SK-N-MC (cell line): ENCODE results near the gene ZNF773.
"Not testable (repeated sequence)": the region's sequence is repeated elsewhere in the genome, so short reads cannot be mapped to it uniquely, and the experiment has no call there.

Experiments
- DNase-seq: peaks from one replicate; pipeline ENCODE4 v3.0.0-alpha.2; 2011; ENCODE audit warnings: low read depth, low spot score
- H3K27ac ChIP-seq: fragments of 200-600 bp; sonication (generic); 2 replicates; pipeline ENCODE4 v1.5.1; 2016; ENCODE audit warnings: mixed run types
- H3K36me3 ChIP-seq: fragments of 200-600 bp; sonication (generic); 2 replicates; pipeline ENCODE4 v1.6.1; 2017; ENCODE audit warnings: antibody characterized with exemption, low read length, mixed read lengths; ENCODE audit not compliant: insufficient read depth
- H3K4me3 ChIP-seq: fragments of 200-600 bp; sonication (generic); 2 replicates; pipeline ENCODE4 v1.5.1; 2016
- H3K9ac ChIP-seq: fragments of 200-600 bp; sonication (generic); 2 replicates; pipeline ENCODE4 v1.8.0; 2017; ENCODE audit warnings: mixed run types, mixed read lengths; ENCODE audit not compliant: insufficient read length
- H3K9me3 ChIP-seq: fragments of 200-600 bp; sonication (generic); 2 replicates; pipeline ENCODE4 v1.6.1; 2017; ENCODE audit warnings: low read depth, mild to moderate bottlenecking, antibody characterized with exemption, low read length, moderate library complexity, mixed read lengths
- EZH2 ChIP-seq: fragments of 200-600 bp; sonication (generic); IDR thresholded peaks from one replicate; pipeline ENCODE4 v1.6.1; 2017; ENCODE audit warnings: antibody characterized with exemption
- FOXP2 ChIP-seq: optimal IDR thresholded peaks from 2 replicates; pipeline ENCODE3; 2011; ENCODE audit warnings: mild to moderate bottlenecking, moderate library complexity; ENCODE audit not compliant: insufficient read depth; ENCODE audit errors: extremely low read length, control extremely low read depth
- POLR2AphosphoS5 ChIP-seq: IDR thresholded peaks from 2 replicates; pipeline ENCODE4 v1.6.1; 2012; ENCODE audit warnings: mild to moderate bottlenecking, low read depth, low read length, borderline replicate concordance

Gene ZNF773

DNA sequence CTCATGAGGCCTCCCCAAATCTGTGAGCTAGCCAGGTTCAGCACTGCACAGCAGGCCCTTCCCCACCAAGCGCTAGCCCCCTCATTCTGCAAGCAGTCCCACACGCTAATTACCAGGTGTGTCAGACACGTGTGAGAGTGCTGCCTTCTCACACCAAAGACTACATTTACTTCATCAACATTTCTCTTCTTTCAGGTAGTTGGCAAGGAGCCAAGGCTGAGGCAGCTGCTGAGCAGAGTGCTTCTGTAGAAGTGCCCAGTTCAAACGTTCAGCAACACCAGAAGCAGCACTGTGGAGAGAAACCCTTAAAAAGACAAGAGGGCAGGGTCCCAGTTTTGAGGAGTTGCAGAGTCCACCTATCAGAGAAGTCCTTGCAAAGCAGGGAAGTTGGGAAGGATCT, 6.4 kb downstream of the ZNF773 start:
- H3K4me3 ChIP-seq = no peak overlapping the region
- TF ChIP-seq EZH2 = no peak
- TF ChIP-seq FOXP2 = no peak

DNA sequence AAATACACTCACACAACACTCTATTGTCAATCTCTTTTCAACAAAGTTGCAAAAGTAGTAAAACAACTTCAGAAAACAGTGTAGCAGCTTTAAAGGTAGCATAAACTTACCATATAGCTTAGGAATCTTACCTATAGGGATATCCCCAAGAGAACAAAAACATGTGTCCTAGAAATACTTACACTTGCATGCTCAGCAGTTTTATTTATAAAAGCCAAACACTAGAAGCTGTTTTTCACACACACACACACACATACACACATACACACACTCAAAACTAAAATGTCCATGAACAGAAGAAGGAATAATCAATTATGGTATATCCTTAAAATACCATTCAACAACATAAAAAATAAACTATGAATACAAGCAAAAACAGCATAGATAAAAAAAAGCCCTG, 11.7 kb downstream of the ZNF773 start:
- DNase-seq = no peak
- Histone ChIP-seq H3K9ac (no peak overlapping the region), H3K9me3 (no peaks in the 10 kb centered on the region), H3K36me3 (peaks cover 44% of the 10 kb centered on the region), H3K4me3 (no peak overlapping the region), H3K27ac (no peak overlapping the region)
- TF ChIP-seq EZH2 (no peak), FOXP2 (no peak), POLR2AphosphoS5 (no peak)

More for the DNA sequence above, 6.4 kb downstream of the ZNF773 start:
- no peaks in the 10 kb centered on the region for H3K9me3 ChIP-seq
- DNase-seq = no peak
- H3K9ac ChIP-seq = no peak overlapping the region
- no peak overlapping the region for H3K27ac ChIP-seq
- H3K36me3 ChIP-seq = peaks cover 63% of the 10 kb centered on the region

DNA sequence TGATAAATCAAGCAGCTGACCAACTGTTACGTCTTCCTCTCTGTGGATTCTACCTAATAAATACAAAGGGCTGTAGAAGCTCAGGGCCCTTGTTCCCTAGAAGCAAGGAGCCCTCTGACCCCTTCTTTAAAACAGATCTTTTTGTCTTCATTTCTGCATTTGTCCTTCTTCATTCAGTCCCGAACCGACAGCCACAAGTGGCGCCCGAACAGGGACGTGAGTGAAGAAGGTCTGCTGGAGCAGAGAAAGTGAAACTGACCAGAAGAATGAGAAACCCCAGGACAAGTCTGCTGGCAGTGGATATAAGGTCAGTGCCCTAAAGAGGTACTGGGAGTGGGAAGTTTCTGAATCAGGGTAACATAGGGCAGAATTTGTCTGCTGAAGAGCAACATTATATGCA, 13.1 kb downstream of the ZNF773 start:
- no peak for DNase-seq
- no peak overlapping the region for H3K9ac ChIP-seq
- H3K4me3 ChIP-seq = no peak overlapping the region
- H3K27ac ChIP-seq = no peak overlapping the region
- TF ChIP-seq POLR2AphosphoS5 = no peak
- TF ChIP-seq FOXP2 = no peak
- no peak for TF ChIP-seq EZH2
- H3K36me3 ChIP-seq = peaks cover 32% of the 10 kb centered on the region; the same call in 1 of the 2 replicates
- no peaks in the 10 kb centered on the region for H3K9me3 ChIP-seq

DNA sequence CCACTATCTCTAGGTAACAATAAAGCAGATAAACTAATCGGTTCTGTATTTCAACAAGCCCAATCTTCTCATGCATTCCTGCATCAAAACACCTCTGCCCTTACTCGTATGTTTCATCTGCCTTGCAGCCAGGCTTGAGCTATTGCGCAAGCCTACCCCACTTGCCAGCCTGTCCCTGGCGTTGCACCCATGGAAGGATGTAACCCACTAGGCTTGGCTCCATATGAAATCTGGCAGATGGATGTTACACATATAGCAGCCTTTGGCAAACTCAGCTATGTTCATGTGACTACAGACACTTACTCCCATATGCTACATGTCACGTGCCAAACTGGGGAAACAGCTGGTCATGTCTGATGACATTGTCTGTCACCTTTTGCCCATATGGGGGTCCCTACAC, 15.5 kb downstream of the ZNF773 start:
- Histone ChIP-seq H3K36me3 (peaks cover 22% of the 10 kb centered on the region; the same call in 1 of the 2 replicates), H3K9me3 (no peaks in the 10 kb centered on the region), H3K9ac (no peak overlapping the region), H3K27ac (no peak overlapping the region), H3K4me3 (no peak overlapping the region)
- no peak for DNase-seq
- TF ChIP-seq EZH2 (no peak), POLR2AphosphoS5 (no peak), FOXP2 (no peak)

DNA sequence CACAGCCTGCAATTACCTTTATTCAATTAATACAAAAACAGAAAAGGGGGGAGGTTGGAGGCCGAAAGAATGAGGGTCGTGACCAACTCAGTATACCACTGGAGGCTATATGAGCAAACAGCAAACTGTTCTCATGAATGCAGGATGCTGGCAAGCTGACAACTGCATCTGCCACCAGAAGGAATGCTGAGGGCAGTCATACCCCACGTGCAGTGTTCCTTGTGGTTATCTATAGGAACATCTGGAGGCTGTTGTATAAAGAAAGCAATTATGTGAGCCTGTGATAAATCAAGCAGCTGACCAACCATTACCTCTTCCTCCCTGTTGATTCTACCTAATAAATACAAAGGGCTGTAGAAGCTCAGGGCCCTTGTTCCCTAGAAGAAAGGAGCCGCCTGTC, 18.3 kb downstream of the ZNF773 start:
- not testable (repeated sequence) for H3K9ac ChIP-seq, DNase-seq, H3K27ac ChIP-seq, H3K4me3 ChIP-seq, H3K9me3 ChIP-seq
- H3K36me3 ChIP-seq = peaks cover 22% of the 10 kb centered on the region; the same call in 1 of the 2 replicates

DNA sequence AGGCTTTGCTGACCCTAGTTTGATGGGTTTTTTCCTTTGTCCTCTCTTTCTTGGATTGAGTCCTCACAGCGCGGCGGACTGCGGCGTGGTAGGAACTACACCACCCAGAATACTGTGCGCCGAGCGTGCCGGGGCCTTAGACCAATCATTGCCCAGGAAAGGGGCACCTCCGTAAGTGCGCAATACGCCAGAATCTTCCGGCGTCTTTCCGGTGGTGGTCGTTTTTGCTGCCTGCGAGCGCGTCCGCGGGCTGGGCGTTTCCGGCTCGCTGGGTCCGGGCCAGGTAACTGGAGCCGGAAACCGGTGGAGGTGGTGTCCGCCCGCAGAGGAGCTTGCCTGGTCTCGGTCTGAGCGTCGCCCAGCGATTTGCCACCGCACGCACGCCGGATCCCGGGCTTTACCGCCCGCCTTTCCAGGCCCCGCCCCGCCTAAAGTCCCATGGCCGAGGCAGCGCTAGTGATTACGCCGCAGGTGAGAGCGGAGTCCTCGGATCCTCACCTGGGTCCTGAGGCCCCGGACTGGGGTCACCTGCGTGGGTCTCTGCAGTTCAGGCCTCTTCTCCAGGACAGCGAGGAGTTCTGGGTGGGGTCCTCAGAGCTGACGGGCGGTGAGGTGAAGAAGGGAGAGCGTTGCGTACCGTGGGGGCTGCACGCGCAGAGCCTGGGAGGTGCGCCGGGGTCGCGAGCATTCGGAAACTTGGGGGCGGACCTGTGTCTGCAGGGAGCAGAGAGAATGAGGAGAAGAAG, 27.6 kb downstream of the ZNF773 start, which contains the start of gene ZNF549:
TSS of gene ZNF549 (plus strand) at position 221 of the 746 bp plus-strand sequence. CDS start at position 439, 218 bp downstream.
- Histone ChIP-seq H3K9me3 (peaks cover 2% of the 10 kb centered on the region; the same call in 1 of the 2 replicates), H3K9ac (peak within 1 kb of the TSS; percentile 84), H3K27ac (no peak within 1 kb of the TSS), H3K36me3 (peaks cover 20% of the 10 kb centered on the region), H3K4me3 (peak within 1 kb of the TSS; percentile 88)
- TF ChIP-seq EZH2 (no peak), POLR2AphosphoS5 (peak; percentile 70)
- DNase-seq = peak; percentile 66

DNA sequence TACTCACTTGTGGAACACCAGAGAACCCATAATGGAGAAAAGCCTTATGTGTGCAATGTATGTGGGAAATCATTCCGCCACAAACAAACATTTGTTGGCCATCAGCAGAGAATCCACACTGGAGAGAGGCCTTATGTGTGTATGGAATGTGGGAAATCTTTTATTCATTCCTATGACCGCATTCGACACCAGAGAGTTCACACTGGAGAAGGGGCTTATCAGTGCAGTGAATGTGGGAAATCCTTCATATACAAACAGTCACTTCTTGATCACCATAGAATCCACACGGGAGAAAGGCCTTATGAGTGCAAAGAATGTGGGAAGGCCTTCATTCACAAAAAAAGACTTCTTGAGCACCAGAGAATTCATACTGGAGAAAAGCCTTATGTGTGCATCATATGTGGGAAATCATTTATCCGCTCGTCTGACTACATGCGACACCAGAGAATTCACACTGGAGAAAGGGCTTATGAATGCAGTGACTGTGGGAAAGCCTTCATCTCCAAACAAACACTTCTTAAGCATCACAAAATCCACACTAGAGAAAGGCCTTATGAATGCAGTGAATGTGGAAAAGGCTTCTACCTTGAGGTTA, 38.3 kb downstream of the ZNF773 start:
- DNase-seq = no peak
- TF ChIP-seq EZH2 = no peak
- H3K27ac ChIP-seq = no peak overlapping the region
- peaks cover 89% of the 10 kb centered on the region for H3K36me3 ChIP-seq
- H3K4me3 ChIP-seq = no peak overlapping the region
- no peak overlapping the region for H3K9ac ChIP-seq
- peaks cover 52% of the 10 kb centered on the region for H3K9me3 ChIP-seq

DNA sequence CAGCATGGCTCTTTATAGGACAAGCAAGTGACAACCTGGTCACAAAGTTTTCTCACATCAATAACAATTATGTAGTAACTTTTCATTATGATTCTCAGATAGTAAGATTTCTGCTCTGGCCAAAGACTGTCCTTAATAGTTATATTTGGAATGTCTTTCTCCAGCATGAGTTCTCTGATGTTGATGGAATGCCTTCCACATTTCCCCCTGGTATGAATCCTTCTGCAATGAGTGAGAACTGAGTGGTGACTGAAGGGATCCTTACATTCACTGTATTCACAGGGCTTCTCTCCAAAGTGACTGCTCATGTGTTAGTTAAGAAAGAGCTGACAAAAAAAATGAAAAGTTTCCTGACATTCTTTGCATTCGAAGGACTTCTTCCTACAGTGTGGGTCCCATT, 46.8 kb downstream of the ZNF773 start:
- Histone ChIP-seq H3K36me3 (peaks cover 100% of the 10 kb centered on the region), H3K9me3 (peaks cover 51% of the 10 kb centered on the region), H3K9ac (no peak overlapping the region), H3K27ac (no peak overlapping the region), H3K4me3 (no peak overlapping the region)
- DNase-seq = no peak
- TF ChIP-seq EZH2 (no peak), FOXP2 (no peak), POLR2AphosphoS5 (no peak)

DNA sequence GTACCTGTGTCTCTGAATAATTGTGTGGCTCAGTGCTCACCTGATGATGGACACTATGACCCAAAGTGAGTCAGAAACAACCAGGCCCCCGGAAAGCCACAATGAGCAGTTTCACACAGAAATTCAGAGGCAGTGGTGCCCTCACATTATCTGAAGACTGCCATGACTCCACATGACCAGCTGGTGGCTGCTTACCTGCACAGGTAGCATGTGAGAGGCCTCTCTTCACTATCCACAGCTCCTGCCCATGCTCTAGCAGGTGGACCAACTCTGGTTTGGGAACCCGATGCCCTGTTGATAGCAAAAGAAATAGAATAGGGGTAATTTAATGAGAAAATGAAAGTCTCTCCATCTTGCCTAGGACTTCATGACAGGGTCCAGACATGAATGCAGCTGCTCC, 52.7 kb downstream of the ZNF773 start:
- Histone ChIP-seq H3K9ac (no peak overlapping the region), H3K27ac (no peak overlapping the region), H3K9me3 (peaks cover 13% of the 10 kb centered on the region), H3K36me3 (peaks cover 90% of the 10 kb centered on the region), H3K4me3 (no peak overlapping the region)
- DNase-seq = no peak
- TF ChIP-seq EZH2 (no peak), POLR2AphosphoS5 (no peak), FOXP2 (no peak)
